Parathyroid adenoma (tissue), 2 donors: ENCODE measurements around the gene PPM1F.
"Not testable (repeated sequence)": the region's sequence is repeated elsewhere in the genome, so short reads cannot be mapped to it uniquely, and the experiment has no call there.

Experiments used
- H2AFZ ChIP-seq: fragments of 300-600 bp; sonication (generic); one replicate; pipeline ENCODE4 v1.7.0; 2017; ENCODE audit warnings: antibody characterized with exemption, mild to moderate bottlenecking
- H3K27ac ChIP-seq: fragments of 300-600 bp; sonication (generic); one replicate; pipeline ENCODE4 v1.7.0; 2017
- H3K27me3 ChIP-seq: fragments of 300-600 bp; sonication (generic); one replicate; pipeline ENCODE4 v1.7.0; 2017; ENCODE audit warnings: low read length; ENCODE audit not compliant: control insufficient read depth, insufficient read depth
- H3K36me3 ChIP-seq: fragments of 300-600 bp; sonication (generic); one replicate; pipeline ENCODE4 v1.7.0; 2017; ENCODE audit warnings: low read length; ENCODE audit not compliant: control insufficient read depth, insufficient read depth
- H3K4me1 ChIP-seq: fragments of 300-600 bp; sonication (generic); one replicate; pipeline ENCODE4 v1.7.0; 2017; ENCODE audit warnings: control low read depth
- H3K4me2 ChIP-seq: fragments of 300-600 bp; sonication (generic); one replicate; pipeline ENCODE4 v1.7.0; 2017; ENCODE audit warnings: low read length
- H3K4me3 ChIP-seq: fragments of 300-600 bp; sonication (generic); one replicate; pipeline ENCODE4 v1.7.0; 2017; ENCODE audit warnings: low read depth, low read length
- H3K79me2 ChIP-seq: fragments of 300-600 bp; sonication (generic); one replicate; pipeline ENCODE4 v1.7.0; 2017; ENCODE audit warnings: control low read depth
- H3K9ac ChIP-seq: fragments of 300-600 bp; sonication (generic); one replicate; pipeline ENCODE4 v1.7.0; 2017; ENCODE audit warnings: mild to moderate bottlenecking
- H3K9me3 ChIP-seq: fragments of 300-600 bp; sonication (generic); one replicate; pipeline ENCODE4 v1.7.0; 2017; ENCODE audit warnings: low read length; ENCODE audit not compliant: control insufficient read depth
- TF ChIP-seq, protein P1 (sequence below): fragments of 300-600 bp; sonication (generic); IDR thresholded peaks from one replicate; pipeline ENCODE4 v1.7.0; 2017; ENCODE audit warnings: antibody characterized with exemption, mild to moderate bottlenecking
- donor health status: primary hyperparathyroidism.

The PPM1F gene

DNA sequence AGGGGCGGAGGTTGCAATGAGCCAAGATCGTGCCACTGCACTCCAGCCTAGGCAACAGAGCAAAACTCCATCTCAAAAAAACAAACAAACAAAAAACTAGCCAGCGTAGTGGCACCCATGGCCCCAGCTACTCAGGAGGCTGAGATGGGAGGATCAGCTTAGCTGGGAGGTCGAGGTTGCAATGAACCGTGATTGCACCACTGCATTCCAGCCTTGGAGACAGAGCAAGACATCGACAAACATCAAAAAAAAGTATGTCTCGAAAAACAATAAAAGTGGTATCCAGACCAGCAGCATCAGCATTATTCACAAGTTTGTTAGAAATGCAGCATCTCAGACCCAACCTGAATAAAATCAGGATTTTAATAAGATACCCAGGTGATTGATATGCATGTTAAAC is 79.0 kb downstream of the PPM1F start:
- Histone ChIP-seq H3K4me3 (no peak overlapping the region), H3K9ac (no peak overlapping the region), H3K79me2 (no peaks in the 10 kb centered on the region), H3K4me2 (no peak overlapping the region), H3K4me1 (peaks cover 3% of the 10 kb centered on the region), H3K27me3 (no peaks in the 10 kb centered on the region), H3K27ac (no peak overlapping the region), H3K36me3 (no peaks in the 10 kb centered on the region), H3K9me3 (no peaks in the 10 kb centered on the region), H2AFZ (no peak overlapping the region)
- TF ChIP-seq, protein P1, sequence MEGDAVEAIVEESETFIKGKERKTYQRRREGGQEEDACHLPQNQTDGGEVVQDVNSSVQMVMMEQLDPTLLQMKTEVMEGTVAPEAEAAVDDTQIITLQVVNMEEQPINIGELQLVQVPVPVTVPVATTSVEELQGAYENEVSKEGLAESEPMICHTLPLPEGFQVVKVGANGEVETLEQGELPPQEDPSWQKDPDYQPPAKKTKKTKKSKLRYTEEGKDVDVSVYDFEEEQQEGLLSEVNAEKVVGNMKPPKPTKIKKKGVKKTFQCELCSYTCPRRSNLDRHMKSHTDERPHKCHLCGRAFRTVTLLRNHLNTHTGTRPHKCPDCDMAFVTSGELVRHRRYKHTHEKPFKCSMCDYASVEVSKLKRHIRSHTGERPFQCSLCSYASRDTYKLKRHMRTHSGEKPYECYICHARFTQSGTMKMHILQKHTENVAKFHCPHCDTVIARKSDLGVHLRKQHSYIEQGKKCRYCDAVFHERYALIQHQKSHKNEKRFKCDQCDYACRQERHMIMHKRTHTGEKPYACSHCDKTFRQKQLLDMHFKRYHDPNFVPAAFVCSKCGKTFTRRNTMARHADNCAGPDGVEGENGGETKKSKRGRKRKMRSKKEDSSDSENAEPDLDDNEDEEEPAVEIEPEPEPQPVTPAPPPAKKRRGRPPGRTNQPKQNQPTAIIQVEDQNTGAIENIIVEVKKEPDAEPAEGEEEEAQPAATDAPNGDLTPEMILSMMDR: no peak

DNA sequence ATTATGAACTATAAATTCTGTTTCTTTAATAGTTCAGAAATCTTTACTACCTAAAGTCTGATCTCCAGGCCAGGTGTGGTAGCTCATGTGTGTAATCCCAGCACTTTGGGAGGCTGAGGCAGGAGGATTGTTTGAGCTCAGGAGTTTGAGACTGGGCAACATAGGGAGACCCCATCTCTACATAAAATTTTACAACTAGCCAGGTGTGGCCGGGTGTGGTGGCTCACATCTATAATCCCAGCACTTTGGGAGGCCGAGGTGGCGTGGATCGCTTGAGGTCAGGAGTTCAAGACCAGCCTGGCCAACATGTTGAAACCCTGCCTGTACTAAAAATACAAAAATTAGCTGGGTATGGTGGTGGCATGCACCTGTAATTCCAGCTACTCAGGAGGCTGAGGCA is 79.9 kb downstream of the PPM1F start:
- H3K4me3 ChIP-seq, H3K27ac ChIP-seq, H3K36me3 ChIP-seq: not testable (repeated sequence)

More for the DNA sequence above, 79.9 kb downstream of the PPM1F start:
- H3K9ac ChIP-seq, H3K4me1 ChIP-seq, H2AFZ ChIP-seq, H3K79me2 ChIP-seq, H3K9me3 ChIP-seq, H3K4me2 ChIP-seq, H3K27me3 ChIP-seq: not testable (repeated sequence)
